HepG2 (cell line): ENCODE data around the gene PPP1R1B.
A peak's percentile ranks its signal among the peaks of the same experiment; 100 is the strongest.

ENCODE experiments used
- CTCF ChIP-seq: sonication (generic); formaldehyde crosslinking; IDR thresholded peaks from 2 replicates; pipeline ENCODE4 v1.5.0; 2020; ENCODE audit warnings: mild to moderate bottlenecking, missing genetic modification reagents, moderate library complexity
- FOXM1 ChIP-seq: sonication (generic); formaldehyde crosslinking; IDR thresholded peaks from 2 replicates; pipeline ENCODE4 v1.5.0; 2020; ENCODE audit warnings: missing genetic modification reagents
- GLMP ChIP-seq: sonication (generic); formaldehyde crosslinking; IDR thresholded peaks from 2 replicates; pipeline ENCODE4 v1.9.0; 2021; ENCODE audit warnings: missing genetic modification reagents, mild to moderate bottlenecking, borderline replicate concordance
- MXI1 ChIP-seq: IDR thresholded peaks from 3 replicates; pipeline ENCODE4 v1.6.1; 2012; ENCODE audit warnings: low read depth, low read length, inconsistent platforms, borderline replicate concordance
- TCF7 ChIP-seq: sonication (generic); IDR thresholded peaks from 2 replicates; pipeline ENCODE4 v1.6.1; 2016; ENCODE audit warnings: antibody characterized with exemption, low read depth
- TFAP4 ChIP-seq: sonication (generic); IDR thresholded peaks from 2 replicates; pipeline ENCODE4 v1.6.1; 2016; ENCODE audit warnings: low read depth, borderline replicate concordance
- ZBTB7A ChIP-seq: sonication (generic); formaldehyde crosslinking; IDR thresholded peaks from 2 replicates; pipeline ENCODE4 v1.8.0; 2022; ENCODE audit warnings: mild to moderate bottlenecking, missing genetic modification reagents
- ZNF280D ChIP-seq: sonication (generic); formaldehyde crosslinking; IDR thresholded peaks from 2 replicates; pipeline ENCODE4 v1.5.1; 2020; ENCODE audit warnings: mild to moderate bottlenecking, missing genetic modification reagents

GRCh38 chr17:39665642-39666224, 39.0 kb downstream of the PPP1R1B start:
- no peak for TF ChIP-seq ZNF280D (CRISPR knock-in tag)
- TF ChIP-seq ZBTB7A (CRISPR knock-in tag), result no peak
- no peak for TF ChIP-seq MXI1
- TF ChIP-seq CTCF (CRISPR knock-in tag), result peak; percentile 3
- TF ChIP-seq TFAP4, result no peak
- no peak for TF ChIP-seq GLMP (CRISPR knock-in tag)
- no peak for TF ChIP-seq TCF7
- no peak for TF ChIP-seq FOXM1 (CRISPR knock-in tag)
